GM21526 (cell line): ENCODE data around the gene KIF25.

Experiments
- ATAC-seq: cut with Tn5 transposase; IDR thresholded peaks from one replicate; pipeline ENCODE4 v1.9.1; 2021; ENCODE audit warnings: moderate library complexity; ENCODE audit not compliant: unreplicated experiment, low FRiP score

The KIF25 gene

GRCh38 chr6:168047841-168048723 is 50.6 kb downstream of the KIF25 start:
- no peak for ATAC-seq

GRCh38 chr6:168048724-168049025 is 51.2 kb downstream of the KIF25 start:
- ATAC-seq, result no peak

GRCh38 chr6:168049277-168049676 is 51.8 kb downstream of the KIF25 start:
- ATAC-seq, result no peak

GRCh38 chr6:168049706-168050224 is 52.3 kb downstream of the KIF25 start:
- ATAC-seq, result no peak

GRCh38 chr6:168050225-168050880 is 52.9 kb downstream of the KIF25 start:
- no peak for ATAC-seq

- no peak for ATAC-seq
Measured at GRCh38 chr6:168050881-168051586, 53.6 kb downstream of the KIF25 start.

GRCh38 chr6:168051648-168052047 is 54.2 kb downstream of the KIF25 start:
- ATAC-seq, result no peak

- ATAC-seq, result no peak
Measured at GRCh38 chr6:168052291-168052891, 54.9 kb downstream of the KIF25 start.

- no peak for ATAC-seq
Measured at GRCh38 chr6:168053086-168053956, 55.9 kb downstream of the KIF25 start.

GRCh38 chr6:168053957-168054471 is 56.5 kb downstream of the KIF25 start:
- no peak for ATAC-seq

- no peak for ATAC-seq
Measured at GRCh38 chr6:168054765-168055560, 57.5 kb downstream of the KIF25 start.

GRCh38 chr6:168055696-168056489 is 58.4 kb downstream of the KIF25 start:
- no peak for ATAC-seq

GRCh38 chr6:168056892-168057527 is 59.5 kb downstream of the KIF25 start:
- ATAC-seq, result no peak

GRCh38 chr6:168057836-168058235 is 60.4 kb downstream of the KIF25 start:
- ATAC-seq, result no peak

GRCh38 chr6:168058691-168059551 is 61.5 kb downstream of the KIF25 start:
- ATAC-seq, result no peak

GRCh38 chr6:168060521-168060931 is 63.1 kb downstream of the KIF25 start:
- no peak for ATAC-seq
